AG04449 (cell line): Measurements from ENCODE around the gene GRM4.

Experiments
- CTCF ChIA-PET: fragments of 350-600 bp; formaldehyde crosslinking; extraction: SDS; loops from one replicate; lab custom pipeline; 2021; ENCODE audit warnings: antibody characterized with exemption; lab: Yijun Ruan, JAX
- POLR2A ChIA-PET: fragments of 400-600, 350-600 bp; formaldehyde crosslinking; extraction: SDS; loops from one replicate; lab custom pipeline; 2020; ENCODE audit warnings: antibody characterized with exemption, inconsistent platforms; lab: Yijun Ruan, JAX
- DNase-seq: peaks from one replicate; pipeline ENCODE4 v3.0.0-alpha.2; 2010; ENCODE audit warnings: low read depth, low spot score
- H3K4me3 ChIP-seq: 2 replicates; pipeline ENCODE4 v1.5.1; 2011; ENCODE audit warnings: low read depth, mild to moderate bottlenecking, control low read depth, low read length
- CTCF ChIP-seq: IDR thresholded peaks from one replicate; pipeline ENCODE4 v1.5.1; 2011; ENCODE audit warnings: mild to moderate bottlenecking, moderate library complexity, low read length, control low read depth, inconsistent platforms; ENCODE audit not compliant: insufficient read depth; ENCODE audit errors: missing control alignments

GRM4 gene

GRCh38 chr6:34181908-34182307, 36.0 kb upstream of the GRM4 start:
- ChIA-PET CTCF (interaction anchor here (1.6 kb wide), 1 partner anchor 18 kb away, joined by 4 read pairs; no protein-coding TSS in a partner anchor), POLR2A (no interaction called here)
- H3K4me3 ChIP-seq: no peak overlapping the region
- DNase-seq: no peak
- no peak for TF ChIP-seq CTCF

- CTCF ChIA-PET: interaction anchor here (1.4 to 3.1 kb wide), 2 partner anchors 15 to 17 kb away, joined by 4 to 14 read pairs; no protein-coding TSS in a partner anchor
- no peak overlapping the region for H3K4me3 ChIP-seq
- no peak for DNase-seq
- TF ChIP-seq CTCF: no peak
- POLR2A ChIA-PET: no interaction called here
Measured at GRCh38 chr6:34179106-34179720, 33.3 kb upstream of the GRM4 start.

GRCh38 chr6:34178357-34179105, 32.6 kb upstream of the GRM4 start:
- ChIA-PET POLR2A (no interaction called here), CTCF (interaction anchor here (1.4 to 3.8 kb wide), 3 partner anchors 15 to 18 kb away, joined by 4 to 16 read pairs (median 14); no protein-coding TSS in a partner anchor)
- DNase-seq: no peak
- H3K4me3 ChIP-seq: no peak overlapping the region
- TF ChIP-seq CTCF: no peak

GRCh38 chr6:34177181-34177591, 31.3 kb upstream of the GRM4 start:
- CTCF ChIA-PET: interaction anchor here (3.1 to 3.8 kb wide), 2 partner anchors 13 to 19 kb away, joined by 14 to 16 read pairs; no protein-coding TSS in a partner anchor
- TF ChIP-seq CTCF: no peak
- no peak overlapping the region for H3K4me3 ChIP-seq
- POLR2A ChIA-PET: no interaction called here
- no peak for DNase-seq

- CTCF ChIA-PET: interaction anchor here (3.1 to 3.8 kb wide), 2 partner anchors 13 to 20 kb away, joined by 14 to 16 read pairs; no protein-coding TSS in a partner anchor
- H3K4me3 ChIP-seq: no peak overlapping the region
- TF ChIP-seq CTCF: no peak
- no peak for DNase-seq
- POLR2A ChIA-PET: no interaction called here
Measured at GRCh38 chr6:34176261-34177031, 30.6 kb upstream of the GRM4 start.
